HS-5 (cell line): Measurements from ENCODE around the gene MDFIC.

Experiments
- DNase-seq: peaks from one replicate; pipeline ENCODE4 v3.0.0-alpha.2; 2012; ENCODE audit warnings: low read depth

Gene MDFIC

DNA sequence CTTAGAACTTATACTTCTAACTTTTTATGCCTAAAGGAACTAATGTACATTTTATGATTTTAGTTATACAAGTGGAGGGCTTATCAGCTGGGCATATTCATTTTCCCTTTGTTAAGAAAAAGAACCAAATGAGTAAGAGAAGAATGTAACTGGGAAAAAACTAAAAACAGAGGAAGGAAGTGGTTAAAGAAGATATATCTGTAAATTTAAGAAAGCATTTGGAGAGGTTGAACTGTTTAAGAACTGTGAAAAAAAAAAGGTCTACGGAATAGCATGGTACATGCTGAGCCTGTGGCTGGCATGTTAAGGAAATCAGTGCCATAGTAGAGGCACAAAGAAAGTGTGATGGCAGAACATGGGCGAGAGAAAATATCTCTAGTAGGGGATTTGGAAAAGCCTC lies 6.2 kb downstream of the MDFIC start:
- DNase-seq, result no peak

DNA sequence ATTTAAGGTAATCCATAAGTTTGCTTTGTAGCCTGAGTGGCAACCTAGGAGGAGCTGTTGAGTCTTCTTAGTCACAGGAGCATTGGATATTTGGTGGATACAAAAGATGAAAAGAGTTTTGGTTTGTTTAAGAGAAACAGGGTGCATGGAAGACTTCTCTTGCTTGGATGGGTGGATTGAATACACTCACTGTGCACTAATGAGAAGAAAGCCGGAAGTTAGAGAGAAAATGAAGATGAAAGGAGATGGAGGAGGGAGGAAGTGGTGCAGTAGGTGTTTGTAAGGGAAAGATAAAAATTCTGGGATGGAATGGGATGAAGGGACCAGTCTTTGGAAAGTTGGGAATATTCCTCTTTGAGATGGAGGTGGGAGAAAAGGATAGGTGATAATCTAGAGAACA lies 7.7 kb downstream of the MDFIC start:
- no peak for DNase-seq

DNA sequence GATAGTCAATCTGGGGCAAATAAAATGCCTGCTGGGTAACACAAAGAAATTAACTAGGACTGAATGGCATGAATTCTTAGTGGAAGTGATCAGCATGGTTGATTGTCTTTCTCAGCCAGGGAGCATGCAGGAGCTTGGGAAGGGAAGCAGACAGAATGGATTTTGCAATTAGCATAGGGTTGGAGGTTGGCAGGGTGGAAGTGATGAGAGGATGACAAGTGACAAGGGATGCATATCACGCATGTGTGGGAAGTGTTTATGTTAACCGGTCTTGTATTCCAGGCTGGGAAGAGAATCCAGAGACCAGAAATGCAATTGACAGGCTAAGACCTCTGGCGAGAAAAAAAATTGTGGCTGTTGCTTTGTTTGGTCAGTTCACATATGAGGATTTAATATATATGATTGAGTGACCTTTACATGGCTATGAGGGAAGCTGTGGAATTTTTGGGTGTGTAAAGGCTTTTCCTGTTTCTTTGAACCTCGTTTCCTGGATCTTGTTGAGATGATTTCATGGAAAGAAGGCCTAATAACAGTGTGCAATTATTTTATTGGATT lies 8.3 kb downstream of the MDFIC start:
- no peak for DNase-seq

DNA sequence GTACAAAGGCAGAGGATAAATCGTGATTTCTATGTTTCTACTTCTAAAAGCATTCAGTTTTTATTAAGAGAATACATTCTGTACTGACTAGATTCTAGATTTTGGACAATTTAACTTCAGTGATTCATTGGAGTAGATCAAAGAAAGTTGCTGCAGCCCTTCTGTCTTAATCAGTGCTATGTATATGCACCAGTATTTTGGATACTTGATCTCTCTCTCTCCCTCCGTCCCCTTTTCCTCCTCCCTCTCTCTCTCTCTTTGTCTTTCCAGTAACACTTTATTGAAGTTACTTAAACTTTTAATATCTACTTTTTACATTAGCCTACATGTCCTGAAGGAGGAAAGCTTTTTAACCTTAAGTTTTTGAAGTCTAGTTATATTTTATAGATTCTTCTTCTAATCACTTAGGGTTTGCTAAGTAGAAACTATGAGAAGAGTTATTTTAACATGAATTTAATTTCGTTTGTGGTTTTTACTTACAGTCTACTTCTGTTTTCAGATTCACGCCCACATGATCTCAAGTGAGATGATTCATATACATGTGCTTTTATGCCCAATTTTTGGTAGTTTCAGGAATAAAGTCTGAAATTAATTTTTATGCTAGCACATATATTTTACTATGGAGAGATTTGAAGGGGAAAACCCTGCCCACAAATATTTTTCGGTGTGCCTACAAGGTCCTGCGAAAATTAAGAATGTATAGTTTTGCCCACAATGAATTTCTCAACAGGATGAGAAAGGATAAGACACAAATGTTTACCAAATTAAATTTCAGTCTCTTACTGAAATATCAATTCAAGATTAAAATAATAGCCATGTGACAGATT lies 9.1 kb downstream of the MDFIC start:
- no peak for DNase-seq

DNA sequence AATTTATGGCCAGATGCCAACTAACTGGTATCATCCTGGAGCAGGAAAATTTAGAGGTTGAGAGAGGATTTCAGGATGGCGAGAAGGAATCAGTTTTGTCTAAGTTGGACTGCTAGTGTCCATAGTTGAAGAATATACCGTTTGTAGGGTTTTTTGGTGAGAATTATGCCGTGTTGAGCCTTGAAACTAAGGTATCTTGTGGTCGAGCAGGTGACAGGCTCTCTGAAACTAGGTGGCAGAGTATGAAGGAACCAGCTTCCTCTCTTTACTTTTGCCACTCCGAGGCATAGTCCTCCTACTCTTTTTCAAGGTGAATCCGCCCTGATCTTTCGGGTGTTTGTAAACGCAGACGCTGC lies 9.7 kb downstream of the MDFIC start:
- no peak for DNase-seq

DNA sequence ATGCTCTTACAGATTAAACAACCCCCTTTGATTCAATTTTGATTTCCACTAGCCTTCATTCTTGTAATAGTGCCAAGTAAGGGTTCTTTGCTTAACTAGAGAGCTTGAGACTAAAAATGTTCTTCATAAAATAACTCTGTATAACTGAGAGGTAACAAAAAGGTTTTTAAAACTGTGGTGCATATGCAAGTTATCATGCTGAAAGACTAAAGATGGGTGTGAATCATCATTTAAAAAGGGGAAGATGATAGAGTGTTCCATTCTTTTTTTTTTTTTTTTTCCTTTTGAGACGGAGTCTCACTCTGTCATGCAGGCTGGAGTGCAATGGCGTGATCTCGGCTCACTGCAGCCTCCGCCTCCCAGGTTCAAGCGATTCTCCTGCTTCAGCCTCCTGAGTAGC lies 11.1 kb downstream of the MDFIC start:
- DNase-seq, result no peak

DNA sequence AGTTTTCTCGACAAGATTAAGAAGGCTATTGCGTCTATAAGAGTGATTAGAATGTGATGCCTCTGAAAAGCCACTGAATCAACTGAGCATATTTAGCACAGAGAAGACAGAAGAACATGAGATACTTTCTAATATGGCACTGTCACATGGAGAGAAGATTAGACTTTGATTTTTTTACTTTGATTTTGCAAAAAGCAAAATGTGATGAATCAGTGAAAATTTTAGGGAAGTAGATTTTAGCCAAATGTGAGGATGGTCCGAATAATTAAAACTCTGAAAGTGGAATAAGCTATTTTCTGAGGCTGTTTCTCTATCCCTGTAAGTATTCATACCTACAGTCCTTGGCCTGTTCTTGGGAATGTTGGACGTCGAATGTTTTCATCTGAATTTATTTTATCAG lies 11.8 kb downstream of the MDFIC start:
- DNase-seq, result no peak

DNA sequence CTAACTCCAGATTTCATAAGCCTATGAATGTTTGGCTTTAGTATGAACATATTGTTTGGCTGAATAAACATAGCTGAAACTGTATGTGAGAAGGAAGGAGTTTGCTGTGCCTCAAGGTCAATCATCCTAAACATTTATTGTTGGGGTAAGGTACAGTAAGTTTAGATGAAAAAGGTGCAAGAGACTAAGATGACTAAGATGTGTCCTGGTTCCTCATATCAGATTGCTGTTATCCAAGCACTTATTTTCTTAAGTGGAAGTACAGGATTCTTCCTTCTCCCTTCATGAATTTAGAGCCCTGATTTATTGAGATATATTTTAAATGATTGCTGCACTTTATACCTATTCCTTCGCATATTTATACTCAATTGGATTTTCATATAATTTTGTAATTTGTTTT lies 12.2 kb downstream of the MDFIC start:
- no peak for DNase-seq

DNA sequence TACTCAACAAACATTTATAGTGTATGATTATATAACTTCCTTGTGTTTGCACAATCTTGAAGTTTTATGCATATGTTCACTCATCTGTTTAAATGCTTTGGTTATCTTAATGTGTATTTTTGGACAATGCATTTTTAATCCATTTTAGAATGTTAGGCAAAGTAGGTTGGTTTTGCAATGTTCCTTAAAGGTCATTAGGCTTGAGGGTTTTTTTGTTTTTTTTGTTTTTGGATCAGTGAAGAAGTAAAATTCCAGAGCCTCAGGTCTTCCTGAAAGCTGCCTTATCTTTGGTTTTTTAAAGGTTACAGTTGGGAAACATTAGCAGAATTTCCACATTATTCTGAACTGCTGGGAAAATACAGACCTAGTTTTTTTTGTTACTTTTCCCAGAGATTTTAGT lies 12.8 kb downstream of the MDFIC start:
- DNase-seq, result no peak

DNA sequence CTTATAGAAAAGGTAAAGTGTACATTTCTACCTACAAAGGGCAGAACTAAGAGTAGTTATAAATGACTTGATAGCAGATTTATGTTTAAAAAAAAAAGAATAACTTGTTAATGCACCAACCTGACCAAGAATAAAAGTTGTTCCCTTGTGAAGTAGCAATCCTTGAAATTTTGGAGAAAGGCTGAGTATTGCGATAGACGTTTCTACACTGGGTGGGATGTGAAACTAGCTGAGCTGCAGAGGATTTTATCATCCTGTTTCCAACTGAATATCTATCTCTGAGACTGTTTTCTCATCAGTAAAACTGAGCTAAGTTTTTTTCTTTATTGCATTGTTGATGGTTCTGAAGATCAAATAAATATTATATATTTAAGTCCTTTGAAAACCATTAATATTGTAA lies 14.6 kb downstream of the MDFIC start:
- no peak for DNase-seq

DNA sequence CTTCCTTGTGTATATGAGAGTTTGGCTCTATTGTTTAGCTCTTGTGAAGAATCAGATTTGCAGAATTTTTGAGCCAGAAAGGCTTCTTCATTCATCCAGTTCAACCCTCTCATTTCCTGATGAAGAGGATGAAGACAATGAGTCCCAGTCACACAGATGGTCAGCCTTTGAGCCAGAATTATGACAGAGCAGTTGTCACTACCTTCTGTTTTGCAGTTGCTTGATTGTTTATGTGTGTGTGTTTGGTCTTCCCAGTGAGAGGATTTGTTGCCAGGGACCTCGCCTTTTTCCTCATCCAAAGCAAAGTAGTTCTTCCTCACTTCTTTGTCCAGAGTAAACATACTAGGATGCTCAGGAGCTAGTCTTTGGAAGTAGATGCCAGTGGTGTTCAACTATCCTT lies 15.6 kb downstream of the MDFIC start:
- DNase-seq, result no peak

DNA sequence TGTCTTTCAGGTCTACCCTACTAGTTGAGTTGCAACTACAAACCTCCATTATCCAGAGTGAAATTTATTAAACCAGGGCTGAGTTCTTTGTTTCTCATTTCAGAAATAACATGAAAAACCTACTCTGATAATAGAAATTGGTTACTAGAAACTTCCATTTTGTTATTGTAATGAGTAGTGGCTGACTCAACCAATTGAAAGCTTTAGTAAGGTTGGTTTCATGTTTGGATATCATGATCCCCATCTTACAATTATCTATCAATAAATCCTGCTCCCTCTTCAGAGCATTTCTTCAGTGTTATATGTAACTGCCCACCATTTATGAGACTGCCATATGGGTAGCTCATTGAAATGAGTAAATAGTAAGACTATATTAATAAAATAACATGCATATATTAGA lies 16.9 kb downstream of the MDFIC start:
- DNase-seq, result no peak

DNA sequence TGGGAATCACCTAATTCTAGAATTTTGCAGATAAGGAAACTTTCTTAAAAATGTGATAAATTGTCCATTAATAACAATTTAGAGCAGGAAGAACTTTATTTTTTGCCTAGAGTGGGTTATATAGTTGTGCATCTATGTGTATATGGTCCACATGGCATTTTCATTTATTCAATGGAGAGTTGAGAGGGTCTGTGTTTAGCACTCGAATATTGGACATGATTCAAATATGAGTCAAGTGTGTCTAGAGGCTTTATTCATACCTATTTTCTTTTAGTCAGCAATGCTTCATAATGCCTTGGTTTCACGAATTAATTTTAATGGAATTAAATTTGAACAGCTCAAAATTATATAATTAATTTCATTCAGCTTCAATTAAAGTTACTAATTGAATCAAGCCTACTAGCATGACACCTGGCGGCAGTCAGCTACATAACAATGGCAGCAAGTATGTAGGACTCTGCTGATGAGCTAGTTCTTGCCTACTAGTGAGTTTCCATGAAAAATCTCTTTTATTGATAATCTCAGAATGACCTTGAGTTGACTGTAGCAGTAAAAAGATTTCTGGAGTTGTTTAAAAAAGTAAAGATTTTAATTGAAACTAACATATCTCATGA lies 17.7 kb downstream of the MDFIC start:
- no peak for DNase-seq

DNA sequence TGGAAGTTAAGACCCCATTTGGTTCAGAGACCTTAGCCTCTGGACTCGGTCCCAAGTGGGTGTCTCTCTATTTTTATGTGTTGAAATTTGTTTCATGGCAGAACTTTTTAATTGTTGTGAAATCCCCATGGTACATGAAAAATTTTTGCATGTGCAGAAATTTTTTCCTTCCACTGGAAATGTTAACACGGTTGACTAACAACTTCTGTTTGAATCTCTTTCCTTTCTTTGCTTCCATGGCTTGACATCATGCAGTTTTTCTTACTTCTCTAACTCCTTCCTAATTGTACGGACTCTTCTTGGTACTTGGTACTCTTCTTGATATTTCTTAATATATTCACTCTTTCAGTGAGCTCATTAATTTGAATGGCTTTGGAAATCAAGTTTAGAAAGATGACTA lies 18.3 kb downstream of the MDFIC start:
- no peak for DNase-seq

DNA sequence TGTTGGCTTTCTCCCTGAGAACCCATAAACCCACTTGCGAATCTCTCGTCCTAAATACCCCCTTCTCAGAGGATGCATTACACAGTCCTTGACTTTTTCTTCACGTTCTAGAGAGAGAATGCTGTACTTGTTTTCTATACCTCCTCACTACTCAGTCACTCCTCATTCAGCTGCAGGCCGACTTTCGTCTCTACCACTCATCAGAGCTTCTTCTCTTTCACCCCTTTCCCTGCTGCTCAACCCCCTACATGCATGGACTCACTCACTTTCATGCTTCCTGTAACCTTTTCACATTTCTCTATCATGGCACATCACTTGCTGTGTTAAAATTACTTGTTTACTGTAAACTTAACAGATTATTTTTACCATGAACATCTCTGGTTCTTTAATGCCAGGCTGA lies 19.8 kb downstream of the MDFIC start:
- DNase-seq, result no peak

DNA sequence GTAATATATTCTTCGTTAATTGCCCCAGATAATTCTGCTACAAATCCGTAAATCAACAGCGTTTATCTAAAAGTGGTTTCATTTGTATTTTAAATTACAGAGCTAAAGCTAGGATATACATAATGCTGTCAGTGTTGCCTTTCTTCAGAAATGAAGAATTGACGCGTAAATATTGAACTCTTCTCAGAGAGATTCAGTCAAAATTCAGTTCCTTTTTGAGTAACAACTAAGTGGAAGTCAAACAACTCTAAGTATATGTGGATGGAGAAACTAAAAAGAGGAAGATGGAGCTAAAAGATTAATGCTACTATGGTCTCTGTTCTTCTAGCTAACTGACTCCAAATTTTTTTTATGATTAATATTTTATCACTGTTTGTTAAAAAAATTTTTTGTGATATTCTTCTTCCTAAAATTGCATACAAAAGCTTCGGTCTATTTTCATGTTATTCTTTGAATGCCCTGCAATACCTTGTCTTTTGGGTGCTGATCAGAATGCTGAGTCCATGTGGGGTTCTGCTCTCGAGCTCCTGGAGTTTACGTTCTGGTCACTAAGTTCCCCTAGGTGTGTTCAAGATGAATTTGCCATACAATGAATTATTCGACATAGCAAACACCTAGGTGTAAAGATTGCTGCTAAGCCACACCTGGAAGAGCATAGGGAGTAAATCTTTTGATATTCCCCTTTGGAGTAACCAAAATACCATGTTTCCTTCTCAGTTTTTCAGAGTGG lies 20.7 kb downstream of the MDFIC start:
- no peak for DNase-seq

DNA sequence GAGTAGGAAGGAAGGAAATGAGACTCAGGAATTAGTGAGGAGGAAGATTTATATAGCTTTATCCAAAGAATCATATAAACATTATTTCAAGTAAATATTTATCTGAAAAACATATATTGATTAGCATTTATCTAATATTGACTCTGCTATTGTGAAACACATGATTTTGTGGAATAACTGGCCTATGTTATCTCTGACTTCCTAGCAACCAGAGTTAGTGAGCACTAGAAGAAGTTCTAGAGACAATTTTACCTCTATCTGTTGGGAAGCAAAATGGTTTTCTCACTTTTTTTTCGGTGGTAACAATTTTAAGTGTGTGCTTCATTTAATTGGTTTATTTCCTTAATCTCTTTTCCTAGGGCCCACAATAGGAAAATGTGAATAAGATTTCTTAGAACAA lies 21.6 kb downstream of the MDFIC start:
- no peak for DNase-seq

DNA sequence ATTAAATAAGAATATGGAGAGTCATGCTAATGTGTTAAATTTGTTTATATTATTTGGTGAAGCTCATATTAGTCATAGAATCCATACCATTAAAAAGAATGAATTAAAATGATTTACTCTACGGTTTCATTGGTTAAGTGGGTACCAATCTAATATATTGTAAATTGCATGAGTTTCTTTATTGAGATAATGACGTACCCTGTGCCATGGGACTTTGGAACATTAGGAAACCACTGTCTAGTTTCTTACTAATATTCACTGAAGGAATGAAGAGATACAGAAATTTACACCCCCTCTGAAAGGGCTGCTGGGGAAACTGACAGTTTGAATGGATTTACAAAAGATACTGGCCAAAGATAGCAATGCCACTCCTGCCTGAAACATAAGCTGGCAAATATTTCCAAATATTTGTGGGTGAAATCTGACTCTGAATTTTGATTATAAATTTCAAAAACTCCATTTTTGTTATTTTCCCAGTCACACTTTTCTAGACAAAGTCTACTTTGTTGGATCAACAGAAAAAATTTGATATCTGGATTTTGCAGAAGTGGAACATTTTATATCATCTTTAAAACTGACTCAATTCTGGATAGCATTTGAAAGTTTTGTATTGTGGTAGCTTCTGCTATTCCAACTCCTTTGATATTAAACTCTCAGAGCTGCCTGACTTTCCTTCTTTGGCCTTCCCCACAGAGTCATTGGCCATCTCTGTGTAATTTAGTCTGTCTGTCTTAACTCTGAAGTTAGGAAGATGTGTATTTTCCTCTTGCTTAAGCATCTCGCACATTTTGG lies 22.3 kb downstream of the MDFIC start:
- no peak for DNase-seq

DNA sequence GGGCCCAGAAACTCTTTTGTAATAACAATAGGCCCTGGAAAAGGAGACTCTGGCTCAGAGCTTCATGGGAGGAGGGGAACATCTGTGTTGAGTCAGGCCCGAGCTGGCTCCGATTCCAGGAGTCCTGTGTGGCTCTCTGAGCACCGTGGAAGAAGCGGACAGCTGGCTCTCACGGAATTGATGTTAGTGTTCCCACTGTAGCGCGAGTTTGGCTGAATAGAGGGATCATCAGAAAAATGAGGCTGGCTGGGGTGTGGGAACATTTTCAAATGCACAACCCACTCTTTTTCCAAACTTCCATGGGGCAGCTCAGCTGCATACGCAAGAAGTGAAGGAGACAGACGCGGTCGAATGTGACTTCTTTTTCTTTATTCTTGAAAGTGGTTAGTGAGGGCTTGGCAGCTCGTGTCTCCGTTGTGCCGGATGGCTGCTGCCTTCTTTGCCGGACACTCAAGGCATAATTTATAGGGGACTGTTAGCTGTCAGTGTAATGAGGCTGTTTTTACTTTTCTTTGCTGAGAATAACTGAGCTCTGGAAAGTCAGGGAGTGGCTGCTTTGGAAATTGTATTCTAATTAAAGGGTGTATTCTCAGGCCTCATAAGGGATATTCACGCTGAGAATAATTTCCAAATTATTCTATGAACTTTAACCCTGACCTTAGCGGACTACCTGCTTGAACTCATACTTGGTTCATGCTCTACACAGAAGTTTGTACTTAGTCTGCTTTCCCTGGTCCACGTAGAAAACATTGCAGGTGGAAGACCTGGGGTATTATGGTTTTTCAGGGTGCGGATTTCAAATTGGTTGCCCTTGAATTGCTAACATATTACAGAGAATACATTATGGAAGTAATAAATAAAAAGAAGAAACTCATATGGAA lies 23.1 kb downstream of the MDFIC start:
- no peak for DNase-seq

DNA sequence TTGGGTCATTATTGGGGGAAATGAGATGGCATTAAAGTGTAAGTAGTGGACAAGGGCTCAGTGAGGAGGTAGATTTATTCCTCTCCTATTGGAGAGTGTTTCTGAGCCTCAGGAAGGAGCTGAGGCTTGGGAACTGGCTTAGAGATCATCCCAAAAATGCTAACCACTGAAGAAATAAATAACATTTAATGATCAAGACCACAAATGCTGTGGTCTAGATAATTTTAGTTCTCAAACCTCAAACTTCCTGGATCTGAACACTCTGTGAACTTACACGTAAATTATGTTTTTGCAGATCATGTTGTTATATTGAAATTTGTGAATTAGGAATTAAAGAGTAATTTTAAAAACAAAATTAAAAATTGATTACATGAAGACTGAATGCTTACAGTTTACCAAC lies 27.3 kb downstream of the MDFIC start:
- no peak for DNase-seq

DNA sequence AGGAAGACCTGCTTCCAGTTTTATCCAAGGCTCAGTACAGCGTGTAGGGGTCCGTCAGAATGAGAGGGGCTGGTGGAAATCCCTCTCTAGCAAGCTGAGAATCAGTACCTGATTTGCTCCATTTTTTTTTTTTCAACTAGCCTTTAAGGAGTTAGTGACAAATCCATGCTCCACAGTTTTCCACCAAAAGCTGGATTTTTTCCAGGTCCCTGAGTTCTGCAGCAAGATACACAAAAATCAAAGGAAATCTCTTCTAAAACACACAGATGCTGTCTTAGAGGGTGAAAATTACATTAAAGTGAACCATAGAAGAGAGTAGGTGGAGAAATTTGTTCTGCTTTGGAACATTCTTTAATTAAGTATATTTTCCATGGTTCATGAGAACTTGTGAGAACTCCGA lies 30.4 kb downstream of the MDFIC start:
- DNase-seq, result no peak
